HG03571 (cell line): ENCODE results near the gene LYPD6B.

ENCODE experiments used
- ATAC-seq: cut with Tn5 transposase; IDR thresholded peaks from one replicate; pipeline ENCODE4 v1.9.1; 2021; ENCODE audit not compliant: unreplicated experiment

LYPD6B gene

DNA sequence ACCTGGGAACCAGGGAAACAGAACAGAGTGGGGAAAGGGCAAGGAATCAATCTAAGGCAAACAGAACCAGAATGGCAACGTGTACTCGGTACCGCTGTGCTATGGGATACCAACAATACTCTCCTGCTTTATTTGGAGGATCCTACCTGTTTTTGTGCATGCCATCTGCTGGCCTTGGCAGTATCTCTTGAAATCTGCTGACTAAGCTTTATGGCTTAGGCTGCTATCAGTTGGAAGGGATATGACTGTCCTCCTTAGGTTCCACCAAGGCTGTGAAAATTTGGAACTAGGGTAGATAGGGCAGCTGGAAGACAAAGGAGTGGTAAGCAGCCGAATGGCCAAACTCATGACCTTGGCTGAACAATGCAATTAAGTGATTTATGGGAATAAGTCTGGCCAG, 220.6 kb downstream of the LYPD6B start:
- no peak for ATAC-seq

DNA sequence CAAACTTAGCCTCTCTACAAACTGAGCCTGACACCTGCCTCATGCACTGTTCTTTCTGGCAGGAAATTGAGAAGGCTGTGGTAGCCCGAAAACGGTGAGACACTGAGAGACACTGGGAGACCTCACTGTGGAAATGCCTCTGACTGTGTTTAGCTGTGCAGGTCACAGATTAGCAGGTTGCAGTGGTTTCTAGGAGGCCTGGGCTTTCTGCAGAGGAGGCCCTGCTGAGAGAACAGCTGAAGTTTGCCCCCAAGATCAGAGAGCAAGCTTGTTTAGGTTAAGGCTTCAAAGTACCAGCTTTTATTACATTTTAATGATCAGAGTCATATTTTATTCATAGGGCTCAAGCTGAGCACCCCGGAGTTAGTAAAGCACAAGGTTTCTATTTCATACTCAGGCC, 223.2 kb downstream of the LYPD6B start:
- ATAC-seq, result no peak
